GM23338 (cell line): ENCODE data around the gene WFDC8. TPM values are rescaled to one million over a fixed set of nuclear protein-coding genes. Genes with fewer than 3 reads are reported as not detected.

Source experiments
- ATAC-seq: fragments of 200-7000 bp; cut with Tn5 transposase; 3 replicates; pipeline ENCODE4 v1.9.1; 2020
- DNase-seq: peaks from one replicate; pipeline ENCODE4 v3.0.0-alpha.2; 2015; ENCODE audit warnings: low spot score
- H2AFZ ChIP-seq: fragments of 200-600 bp; sonication (generic); 2 replicates; pipeline ENCODE4 v1.8.0; 2016; ENCODE audit warnings: antibody characterized with exemption, mild to moderate bottlenecking, moderate library complexity
- H3F3A ChIP-seq: fragments of 200-600 bp; sonication (generic); replicated peaks from 2 replicates; pipeline ENCODE4 v1.8.0; 2017; ENCODE audit warnings: antibody characterized with exemption, mixed run types, low read depth
- H3K27ac ChIP-seq: fragments of 200-600 bp; sonication (generic); 2 replicates; pipeline ENCODE4 v1.6.1; 2016; ENCODE audit warnings: low read depth
- H3K27me3 ChIP-seq: fragments of 200-600 bp; sonication (generic); 2 replicates; pipeline ENCODE4 v1.8.0; 2016; ENCODE audit warnings: mild to moderate bottlenecking, mixed run types, moderate library complexity; ENCODE audit not compliant: insufficient read depth
- H3K36me3 ChIP-seq: fragments of 200-600 bp; sonication (generic); 2 replicates; pipeline ENCODE4 v1.8.0; 2016; ENCODE audit warnings: mild to moderate bottlenecking; ENCODE audit not compliant: insufficient read depth
- H3K4me1 ChIP-seq: fragments of 200-600 bp; sonication (generic); 2 replicates; pipeline ENCODE4 v1.8.0; 2016; ENCODE audit warnings: mild to moderate bottlenecking, moderate library complexity; ENCODE audit not compliant: insufficient read depth
- H3K4me2 ChIP-seq: fragments of 200-600 bp; sonication (generic); 2 replicates; pipeline ENCODE4 v1.7.1; 2017; ENCODE audit warnings: mixed run types
- H3K4me3 ChIP-seq: fragments of 200-600 bp; sonication (generic); 2 replicates; pipeline ENCODE4 v1.6.1; 2016; ENCODE audit warnings: mixed run types
- H3K79me2 ChIP-seq: fragments of 200-600 bp; sonication (generic); replicated peaks from 2 replicates; pipeline ENCODE4 v1.8.0; 2017; ENCODE audit warnings: mild to moderate bottlenecking; ENCODE audit not compliant: insufficient read depth
- H3K9me2 ChIP-seq: fragments of 200-600 bp; sonication (generic); 2 replicates; pipeline ENCODE4 v1.8.0; 2017; ENCODE audit not compliant: insufficient read depth
- H4K20me1 ChIP-seq: fragments of 200-600 bp; sonication (generic); replicated peaks from 2 replicates; pipeline ENCODE4 v1.8.0; 2017; ENCODE audit warnings: mild to moderate bottlenecking; ENCODE audit not compliant: insufficient read depth
- H3K27ac Mint-ChIP-seq: 2 replicates; pipeline ENCODE4 v1.8.0; 2020; ENCODE audit warnings: inconsistent platforms, mild to moderate bottlenecking, moderate library complexity, mixed read lengths
- H3K27me3 Mint-ChIP-seq: 3 replicates; pipeline ENCODE4 v1.8.0; 2022; ENCODE audit warnings: low read depth, mild to moderate bottlenecking, moderate library complexity, mixed read lengths, inconsistent platforms; ENCODE audit not compliant: insufficient read depth, poor library complexity
- H3K36me3 Mint-ChIP-seq: 3 replicates; pipeline ENCODE4 v1.8.0; 2021; ENCODE audit warnings: low read depth, mild to moderate bottlenecking, inconsistent platforms, moderate library complexity, mixed read lengths
- H3K4me1 Mint-ChIP-seq: 3 replicates; pipeline ENCODE4 v1.8.0; 2020; ENCODE audit warnings: mild to moderate bottlenecking, inconsistent platforms, mixed read lengths
- H3K4me3 Mint-ChIP-seq: 3 replicates; pipeline ENCODE4 v1.8.0; 2021; ENCODE audit warnings: moderate library complexity, mild to moderate bottlenecking, inconsistent platforms, mixed read lengths
- H3K9me3 Mint-ChIP-seq: 3 replicates; pipeline ENCODE4 v1.8.0; 2020; ENCODE audit warnings: moderate library complexity, mild to moderate bottlenecking, inconsistent platforms, mixed read lengths
- CREB1 ChIP-seq: fragments of 250-450 bp; sonication (Bioruptor Pico); IDR thresholded peaks from 2 replicates; pipeline ENCODE4 v1.5.0; 2020; ENCODE audit warnings: low read depth, mild to moderate bottlenecking, moderate library complexity
- ETS1 ChIP-seq: IDR thresholded peaks from 2 replicates; pipeline ENCODE4 v1.6.1; 2016; ENCODE audit warnings: antibody characterized with exemption
- EZH2 ChIP-seq: fragments of 200-600 bp; sonication (generic); IDR thresholded peaks from one replicate; pipeline ENCODE4 v1.8.0; 2017; ENCODE audit warnings: antibody characterized with exemption, mild to moderate bottlenecking, low read depth; ENCODE audit not compliant: unreplicated experiment
- EZH2phosphoT487 ChIP-seq: fragments of 200-600 bp; sonication (generic); IDR thresholded peaks from one replicate; pipeline ENCODE4 v1.8.1; 2018; ENCODE audit warnings: antibody characterized with exemption; ENCODE audit not compliant: unreplicated experiment
- JUNB ChIP-seq: IDR thresholded peaks from one replicate; pipeline ENCODE4 v1.6.1; 2016; ENCODE audit warnings: antibody characterized with exemption; ENCODE audit not compliant: unreplicated experiment
- NANOG ChIP-seq: IDR thresholded peaks from 2 replicates; pipeline ENCODE4 v1.6.1; 2016; ENCODE audit warnings: antibody characterized with exemption, borderline replicate concordance
- POLR2AphosphoS5 ChIP-seq: IDR thresholded peaks from 2 replicates; pipeline ENCODE4 v1.6.1; 2016; ENCODE audit warnings: antibody characterized with exemption, low read depth
- REST ChIP-seq: IDR thresholded peaks from one replicate; pipeline ENCODE4 v1.6.1; 2018; ENCODE audit warnings: antibody characterized with exemption; ENCODE audit not compliant: unreplicated experiment
- STAT1 ChIP-seq: IDR thresholded peaks from one replicate; pipeline ENCODE4 v1.6.1; 2016; ENCODE audit warnings: antibody characterized with exemption; ENCODE audit not compliant: unreplicated experiment
- ZNF114 ChIP-seq: fragments of 250-450 bp; sonication (Bioruptor Pico); IDR thresholded peaks from 2 replicates; pipeline ENCODE4 v1.5.0; 2020; ENCODE audit warnings: mild to moderate bottlenecking, moderate library complexity
- ZNF331 ChIP-seq: fragments of 250-450 bp; sonication (Bioruptor Pico); IDR thresholded peaks from 2 replicates; pipeline ENCODE4 v1.5.0; 2020; ENCODE audit warnings: low read depth, mild to moderate bottlenecking, moderate library complexity
- polyA plus RNA-seq: library from polyadenylated mRNA; unstranded; fragments of >200 nt; fragmentation: Nextera tagmentation; extraction: Ambion mirVana; gene quantifications from 2 replicates; pipeline ENCODE4 v1.2.1, GENCODE V29; 2016
- total RNA-seq: library from RNA; depleted of rRNA; stranded (reverse); fragments of >200 nt; shearing (Covaris generic); gene quantifications from 2 replicates; pipeline ENCODE4 v1.2.3, GENCODE V29; 2014
- TF ChIP-seq, protein P1 (sequence below): fragments of 250-450 bp; sonication (Bioruptor Pico); IDR thresholded peaks from 2 replicates; pipeline ENCODE4 v1.5.0; 2020; ENCODE audit warnings: mild to moderate bottlenecking, moderate library complexity
- TF ChIP-seq, protein P2 (sequence below), 2 experiments: fragments of 200-600 bp in 1 of 2; sonication (generic) in 1 of 2; conservative IDR thresholded peaks; 2 replicates each; pipeline versions ENCODE4 v1.5.1 to v1.6.1; 2016 to 2017; ENCODE audit warnings: antibody characterized with exemption in 2 of 2, low read depth in 2 of 2, mild to moderate bottlenecking in 2 of 2, moderate library complexity in 1 of 2

Gene WFDC8
- total and polyA plus RNA-seq, 2 experiments from 2014 or later: 0.23 TPM; not detected in 1

DNA sequence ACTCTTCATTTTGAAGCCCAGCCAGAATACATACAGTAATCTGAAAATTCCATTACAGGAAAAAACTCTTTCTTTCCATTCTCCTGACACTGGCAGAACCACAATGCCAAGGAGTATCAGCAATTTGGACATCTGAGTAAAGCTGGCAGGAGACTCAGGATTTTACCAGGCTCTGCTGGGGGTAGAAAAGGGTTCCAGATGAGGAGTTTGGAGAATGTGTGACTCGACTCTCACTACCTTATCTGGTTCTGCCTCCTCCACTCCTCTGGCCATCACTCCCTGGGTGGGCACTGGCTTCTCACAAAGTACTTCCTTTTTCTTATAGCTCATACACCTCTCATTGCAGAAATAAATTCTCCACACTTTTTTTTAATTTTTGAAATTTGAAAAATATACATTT, 10.6 kb upstream of the WFDC8 start:
- Histone ChIP-seq H3K27ac (no peak overlapping the region), H3K27me3 (no peaks in the 10 kb centered on the region), H3K4me1 (no peaks in the 10 kb centered on the region), H3K4me2 (no peak overlapping the region), H3K9me2 (no peaks in the 10 kb centered on the region; the same call in 1 of the 2 replicates), H4K20me1 (no peaks in the 10 kb centered on the region), H3F3A (no peaks in the 10 kb centered on the region), H2AFZ (peak overlapping the region; percentile 83; the same call in 1 of the 2 replicates), H3K4me3 (no peak overlapping the region), H3K79me2 (no peaks in the 10 kb centered on the region), H3K36me3 (no peaks in the 10 kb centered on the region)
- H3K36me3 Mint-ChIP-seq: peaks cover 9% of the 10 kb centered on the region; the same call in 2 of the 3 replicates
- H3K4me1 Mint-ChIP-seq: no peaks in the 10 kb centered on the region
- DNase-seq (no peak), ATAC-seq (no peak)
- TF ChIP-seq, protein P1, sequence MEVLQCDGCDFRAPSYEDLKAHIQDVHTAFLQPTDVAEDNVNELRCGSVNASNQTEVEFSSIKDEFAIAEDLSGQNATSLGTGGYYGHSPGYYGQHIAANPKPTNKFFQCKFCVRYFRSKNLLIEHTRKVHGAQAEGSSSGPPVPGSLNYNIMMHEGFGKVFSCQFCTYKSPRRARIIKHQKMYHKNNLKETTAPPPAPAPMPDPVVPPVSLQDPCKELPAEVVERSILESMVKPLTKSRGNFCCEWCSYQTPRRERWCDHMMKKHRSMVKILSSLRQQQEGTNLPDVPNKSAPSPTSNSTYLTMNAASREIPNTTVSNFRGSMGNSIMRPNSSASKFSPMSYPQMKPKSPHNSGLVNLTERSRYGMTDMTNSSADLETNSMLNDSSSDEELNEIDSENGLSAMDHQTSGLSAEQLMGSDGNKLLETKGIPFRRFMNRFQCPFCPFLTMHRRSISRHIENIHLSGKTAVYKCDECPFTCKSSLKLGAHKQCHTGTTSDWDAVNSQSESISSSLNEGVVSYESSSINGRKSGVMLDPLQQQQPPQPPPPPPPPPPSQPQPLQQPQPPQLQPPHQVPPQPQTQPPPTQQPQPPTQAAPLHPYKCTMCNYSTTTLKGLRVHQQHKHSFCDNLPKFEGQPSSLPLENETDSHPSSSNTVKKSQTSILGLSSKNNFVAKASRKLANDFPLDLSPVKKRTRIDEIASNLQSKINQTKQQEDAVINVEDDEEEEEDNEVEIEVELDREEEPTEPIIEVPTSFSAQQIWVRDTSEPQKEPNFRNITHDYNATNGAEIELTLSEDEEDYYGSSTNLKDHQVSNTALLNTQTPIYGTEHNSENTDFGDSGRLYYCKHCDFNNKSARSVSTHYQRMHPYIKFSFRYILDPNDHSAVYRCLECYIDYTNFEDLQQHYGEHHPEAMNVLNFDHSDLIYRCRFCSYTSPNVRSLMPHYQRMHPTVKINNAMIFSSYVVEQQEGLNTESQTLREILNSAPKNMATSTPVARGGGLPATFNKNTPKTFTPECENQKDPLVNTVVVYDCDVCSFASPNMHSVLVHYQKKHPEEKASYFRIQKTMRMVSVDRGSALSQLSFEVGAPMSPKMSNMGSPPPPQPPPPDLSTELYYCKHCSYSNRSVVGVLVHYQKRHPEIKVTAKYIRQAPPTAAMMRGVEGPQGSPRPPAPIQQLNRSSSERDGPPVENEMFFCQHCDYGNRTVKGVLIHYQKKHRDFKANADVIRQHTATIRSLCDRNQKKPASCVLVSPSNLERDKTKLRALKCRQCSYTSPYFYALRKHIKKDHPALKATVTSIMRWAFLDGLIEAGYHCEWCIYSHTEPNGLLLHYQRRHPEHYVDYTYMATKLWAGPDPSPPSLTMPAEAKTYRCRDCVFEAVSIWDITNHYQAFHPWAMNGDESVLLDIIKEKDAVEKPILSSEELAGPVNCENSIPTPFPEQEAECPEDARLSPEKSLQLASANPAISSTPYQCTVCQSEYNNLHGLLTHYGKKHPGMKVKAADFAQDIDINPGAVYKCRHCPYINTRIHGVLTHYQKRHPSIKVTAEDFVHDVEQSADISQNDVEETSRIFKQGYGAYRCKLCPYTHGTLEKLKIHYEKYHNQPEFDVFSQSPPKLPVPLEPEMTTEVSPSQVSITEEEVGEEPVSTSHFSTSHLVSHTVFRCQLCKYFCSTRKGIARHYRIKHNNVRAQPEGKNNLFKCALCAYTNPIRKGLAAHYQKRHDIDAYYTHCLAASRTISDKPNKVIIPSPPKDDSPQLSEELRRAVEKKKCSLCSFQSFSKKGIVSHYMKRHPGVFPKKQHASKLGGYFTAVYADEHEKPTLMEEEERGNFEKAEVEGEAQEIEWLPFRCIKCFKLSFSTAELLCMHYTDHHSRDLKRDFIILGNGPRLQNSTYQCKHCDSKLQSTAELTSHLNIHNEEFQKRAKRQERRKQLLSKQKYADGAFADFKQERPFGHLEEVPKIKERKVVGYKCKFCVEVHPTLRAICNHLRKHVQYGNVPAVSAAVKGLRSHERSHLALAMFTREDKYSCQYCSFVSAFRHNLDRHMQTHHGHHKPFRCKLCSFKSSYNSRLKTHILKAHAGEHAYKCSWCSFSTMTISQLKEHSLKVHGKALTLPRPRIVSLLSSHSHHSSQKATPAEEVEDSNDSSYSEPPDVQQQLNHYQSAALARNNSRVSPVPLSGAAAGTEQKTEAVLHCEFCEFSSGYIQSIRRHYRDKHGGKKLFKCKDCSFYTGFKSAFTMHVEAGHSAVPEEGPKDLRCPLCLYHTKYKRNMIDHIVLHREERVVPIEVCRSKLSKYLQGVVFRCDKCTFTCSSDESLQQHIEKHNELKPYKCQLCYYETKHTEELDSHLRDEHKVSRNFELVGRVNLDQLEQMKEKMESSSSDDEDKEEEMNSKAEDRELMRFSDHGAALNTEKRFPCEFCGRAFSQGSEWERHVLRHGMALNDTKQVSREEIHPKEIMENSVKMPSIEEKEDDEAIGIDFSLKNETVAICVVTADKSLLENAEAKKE (CRISPR knock-in tag): no peak
- TF ChIP-seq NANOG (no peak), EZH2phosphoT487 (no peak), JUNB (no peak), ZNF114 (CRISPR knock-in tag) (no peak), REST (no peak), ETS1 (no peak), CREB1 (CRISPR knock-in tag) (no peak), ZNF331 (CRISPR knock-in tag) (no peak), EZH2 (no peak), STAT1 (no peak), POLR2AphosphoS5 (no peak)
- TF ChIP-seq, protein P2, sequence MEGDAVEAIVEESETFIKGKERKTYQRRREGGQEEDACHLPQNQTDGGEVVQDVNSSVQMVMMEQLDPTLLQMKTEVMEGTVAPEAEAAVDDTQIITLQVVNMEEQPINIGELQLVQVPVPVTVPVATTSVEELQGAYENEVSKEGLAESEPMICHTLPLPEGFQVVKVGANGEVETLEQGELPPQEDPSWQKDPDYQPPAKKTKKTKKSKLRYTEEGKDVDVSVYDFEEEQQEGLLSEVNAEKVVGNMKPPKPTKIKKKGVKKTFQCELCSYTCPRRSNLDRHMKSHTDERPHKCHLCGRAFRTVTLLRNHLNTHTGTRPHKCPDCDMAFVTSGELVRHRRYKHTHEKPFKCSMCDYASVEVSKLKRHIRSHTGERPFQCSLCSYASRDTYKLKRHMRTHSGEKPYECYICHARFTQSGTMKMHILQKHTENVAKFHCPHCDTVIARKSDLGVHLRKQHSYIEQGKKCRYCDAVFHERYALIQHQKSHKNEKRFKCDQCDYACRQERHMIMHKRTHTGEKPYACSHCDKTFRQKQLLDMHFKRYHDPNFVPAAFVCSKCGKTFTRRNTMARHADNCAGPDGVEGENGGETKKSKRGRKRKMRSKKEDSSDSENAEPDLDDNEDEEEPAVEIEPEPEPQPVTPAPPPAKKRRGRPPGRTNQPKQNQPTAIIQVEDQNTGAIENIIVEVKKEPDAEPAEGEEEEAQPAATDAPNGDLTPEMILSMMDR (conservative IDR thresholded peaks at IDR 0.05; ENCODE audit: low read depth in 2 of 2): no peak
- H3K4me3 Mint-ChIP-seq: no peak overlapping the region
- no peaks in the 10 kb centered on the region for H3K27me3 Mint-ChIP-seq
- H3K9me3 Mint-ChIP-seq: peaks cover 9% of the 10 kb centered on the region
- H3K27ac Mint-ChIP-seq: no peak overlapping the region
